Activated CD8-positive, alpha-beta memory T cell treated with anti-CD3 and anti-CD28 coated beads, Interleukin-2, amount 50 U/mL, for 48 hours (primary cell): Measurements from ENCODE around the gene PTPN7.
A peak's percentile ranks its signal among the peaks of the same experiment; 100 is the strongest.

Experiments used
- DNase-seq: peaks from one replicate; pipeline ENCODE4 v3.0.0-alpha.2; 2020

Gene PTPN7

DNA sequence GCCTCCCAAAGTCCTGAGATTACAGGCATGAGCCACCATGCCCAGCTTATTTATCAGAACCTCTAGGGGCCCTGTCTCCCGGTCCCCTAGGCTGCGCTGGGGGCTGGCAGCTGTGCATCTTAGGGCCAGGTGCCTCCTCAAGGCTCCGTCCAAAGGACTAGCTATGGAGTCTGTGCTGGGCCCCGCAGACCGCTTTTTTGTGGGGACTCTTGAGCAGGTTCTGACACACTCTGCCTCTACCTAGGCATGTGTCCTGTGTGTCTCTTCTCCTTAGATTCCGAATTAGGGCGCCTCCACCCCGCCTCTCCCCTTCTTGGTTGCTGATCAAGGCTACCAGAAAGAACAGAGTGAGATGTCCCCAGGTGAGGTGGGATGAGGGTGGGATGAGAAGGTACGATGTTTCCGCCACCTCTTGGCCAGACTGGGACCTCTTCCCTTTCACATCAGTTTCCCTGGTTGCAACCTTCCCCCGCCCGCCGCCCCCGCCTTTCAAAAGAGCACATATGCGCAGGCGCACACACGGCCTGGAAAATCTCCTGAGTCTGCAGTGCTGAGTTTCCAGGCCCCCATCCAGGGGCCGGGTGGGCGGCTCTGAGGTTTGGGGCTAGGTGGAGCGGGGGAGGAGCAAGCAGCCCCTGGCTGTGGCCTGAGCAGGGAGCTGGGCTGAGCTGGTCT lies 5.0 kb upstream of the PTPN7 start:
- peak; percentile 81 for DNase-seq

DNA sequence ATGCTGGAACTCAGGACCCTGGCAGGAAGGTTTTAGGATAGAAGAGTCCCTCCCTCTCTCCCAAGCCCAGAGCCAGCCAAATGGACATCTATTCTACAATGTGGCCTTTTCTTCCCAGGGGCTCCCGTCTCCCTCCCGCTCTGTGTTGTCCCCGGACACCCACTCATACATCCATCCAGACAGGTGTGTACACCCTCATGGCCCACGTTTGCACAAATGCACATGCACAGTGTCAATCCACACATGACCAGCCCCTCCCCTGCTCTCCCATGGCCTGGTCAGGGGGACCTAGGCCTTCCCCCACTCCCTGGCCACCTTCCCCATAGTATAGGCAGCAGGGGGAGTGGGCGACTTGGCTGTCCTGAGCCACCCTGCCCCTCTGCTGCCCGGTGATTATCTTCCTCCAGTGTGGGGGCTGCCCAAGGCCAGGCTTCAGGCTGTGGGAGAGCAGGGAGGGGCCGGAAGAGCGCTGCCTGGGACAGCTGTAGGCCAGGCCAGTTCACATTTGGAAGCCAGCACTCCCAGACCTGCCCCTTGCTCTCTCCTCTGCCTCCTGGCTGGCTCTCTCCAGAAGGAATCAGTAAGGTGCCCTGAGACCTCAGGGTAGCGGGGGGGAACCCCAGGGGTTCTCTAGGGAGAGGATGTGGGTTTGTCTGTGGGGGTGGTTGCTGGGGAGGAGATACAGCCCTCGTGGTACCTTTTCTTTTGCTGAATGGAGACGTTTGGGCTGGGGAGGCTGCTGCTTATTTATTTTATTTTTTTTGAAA lies 4.1 kb upstream of the PTPN7 start:
- DNase-seq: peak; percentile 81

DNA sequence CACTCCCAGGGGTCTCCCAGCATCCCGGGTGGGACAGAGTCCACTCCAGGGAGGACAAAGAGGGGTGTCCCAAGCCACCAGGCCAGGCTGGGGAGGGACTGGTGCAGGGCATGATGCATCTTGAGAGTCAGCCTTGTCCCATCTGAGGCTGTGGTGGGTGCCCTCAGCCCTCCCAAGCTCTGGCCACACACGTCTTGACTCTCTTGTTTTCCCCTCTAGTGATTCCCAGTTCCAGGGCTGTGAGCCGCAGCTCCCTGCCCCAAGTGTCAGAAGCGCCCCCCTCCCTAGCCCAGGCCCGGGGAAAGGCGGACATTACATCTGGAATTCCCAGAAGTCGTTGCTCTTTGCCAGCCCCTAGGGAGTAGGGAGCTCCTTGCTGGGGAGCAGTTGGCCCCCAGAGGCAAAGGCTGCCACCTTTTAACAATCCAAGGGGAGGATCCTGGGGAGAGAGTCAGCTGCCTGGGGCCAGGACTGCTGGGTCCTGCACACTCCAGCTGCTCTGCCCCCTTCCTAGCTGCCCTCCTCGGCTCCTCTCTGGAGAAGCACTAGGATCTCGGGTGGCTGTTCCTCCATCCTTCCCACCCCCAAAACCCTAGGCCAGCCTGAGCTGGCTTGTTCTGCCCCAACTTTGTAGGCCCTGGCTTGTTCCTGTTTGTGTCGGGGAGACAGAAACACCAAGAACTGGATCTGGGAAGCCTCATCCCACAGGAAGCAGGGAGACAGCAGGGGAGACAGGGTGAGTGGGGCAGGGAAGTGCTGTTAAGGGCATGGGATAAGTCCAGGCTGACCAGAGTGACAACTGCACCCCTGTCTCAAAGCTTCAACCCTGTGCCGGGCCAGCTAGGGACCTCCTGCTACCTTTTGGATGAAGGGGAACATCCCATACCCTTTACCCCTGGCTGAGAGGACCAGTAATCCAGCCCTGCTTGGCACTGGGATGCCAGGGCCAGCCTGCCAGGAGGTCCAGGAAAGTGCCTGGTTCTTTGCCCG lies 3.2 kb upstream of the PTPN7 start:
- no peak for DNase-seq

DNA sequence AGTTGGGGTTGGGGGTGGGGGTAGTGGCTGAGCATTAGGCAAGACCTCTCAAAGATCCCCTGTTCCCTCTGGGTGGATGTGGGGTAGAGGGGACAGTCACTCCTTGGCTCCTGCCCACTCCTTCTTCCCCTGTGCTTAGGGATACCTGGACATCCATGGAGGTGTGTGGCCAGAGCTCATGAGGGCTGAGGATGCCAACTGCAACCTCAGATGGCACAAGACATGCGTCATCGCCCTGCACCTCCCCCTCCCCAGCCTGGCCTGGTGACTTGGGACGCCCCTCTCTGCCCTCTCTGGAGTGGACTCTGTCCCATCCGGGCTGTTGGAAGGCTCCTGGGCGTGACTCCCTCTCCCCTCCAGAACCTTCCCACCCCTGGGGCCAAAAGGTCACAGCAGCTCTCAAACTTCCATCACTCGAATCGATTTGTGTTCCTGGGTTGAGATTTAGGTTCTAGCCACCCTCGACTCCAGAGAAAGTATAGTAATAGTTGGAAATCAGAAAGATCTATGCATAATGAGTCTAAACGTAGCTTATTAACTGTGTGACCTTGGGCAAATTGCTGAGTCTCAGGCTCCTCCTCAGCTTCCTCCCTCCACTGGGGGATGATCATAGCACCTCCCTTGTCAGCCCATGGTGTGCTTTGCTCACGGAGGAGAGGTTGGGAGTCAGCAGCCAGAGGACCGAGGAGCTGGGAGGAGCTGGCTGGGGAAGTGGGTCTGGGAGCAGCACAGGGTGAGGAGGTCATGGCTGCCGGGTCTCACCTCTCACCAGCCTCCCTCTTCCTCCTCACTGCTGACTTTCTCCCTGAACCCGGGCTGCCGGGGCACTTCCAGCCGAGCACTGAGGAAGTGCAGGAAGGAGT lies 2.2 kb upstream of the PTPN7 start:
- peak; percentile 72 for DNase-seq

DNA sequence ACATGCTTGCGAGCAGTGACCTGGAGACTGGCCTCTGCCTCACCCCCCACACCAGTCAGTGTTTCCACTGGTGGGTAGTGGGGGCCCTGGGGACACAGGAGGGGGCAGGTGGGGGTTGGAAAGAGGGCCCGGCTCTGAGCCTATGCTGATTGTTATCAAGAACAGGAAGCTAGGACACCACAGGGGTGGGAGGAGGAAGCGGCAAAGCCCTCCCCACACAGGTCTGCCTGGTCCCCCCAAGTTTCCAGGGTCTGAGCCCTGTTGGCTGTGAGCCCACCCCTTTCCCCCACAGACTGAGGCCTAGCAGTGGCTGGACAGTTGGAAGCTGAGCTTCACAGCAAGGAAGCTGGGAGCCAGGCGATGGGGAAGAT lies 1.6 kb upstream of the PTPN7 start:
- DNase-seq: peak; percentile 80

DNA sequence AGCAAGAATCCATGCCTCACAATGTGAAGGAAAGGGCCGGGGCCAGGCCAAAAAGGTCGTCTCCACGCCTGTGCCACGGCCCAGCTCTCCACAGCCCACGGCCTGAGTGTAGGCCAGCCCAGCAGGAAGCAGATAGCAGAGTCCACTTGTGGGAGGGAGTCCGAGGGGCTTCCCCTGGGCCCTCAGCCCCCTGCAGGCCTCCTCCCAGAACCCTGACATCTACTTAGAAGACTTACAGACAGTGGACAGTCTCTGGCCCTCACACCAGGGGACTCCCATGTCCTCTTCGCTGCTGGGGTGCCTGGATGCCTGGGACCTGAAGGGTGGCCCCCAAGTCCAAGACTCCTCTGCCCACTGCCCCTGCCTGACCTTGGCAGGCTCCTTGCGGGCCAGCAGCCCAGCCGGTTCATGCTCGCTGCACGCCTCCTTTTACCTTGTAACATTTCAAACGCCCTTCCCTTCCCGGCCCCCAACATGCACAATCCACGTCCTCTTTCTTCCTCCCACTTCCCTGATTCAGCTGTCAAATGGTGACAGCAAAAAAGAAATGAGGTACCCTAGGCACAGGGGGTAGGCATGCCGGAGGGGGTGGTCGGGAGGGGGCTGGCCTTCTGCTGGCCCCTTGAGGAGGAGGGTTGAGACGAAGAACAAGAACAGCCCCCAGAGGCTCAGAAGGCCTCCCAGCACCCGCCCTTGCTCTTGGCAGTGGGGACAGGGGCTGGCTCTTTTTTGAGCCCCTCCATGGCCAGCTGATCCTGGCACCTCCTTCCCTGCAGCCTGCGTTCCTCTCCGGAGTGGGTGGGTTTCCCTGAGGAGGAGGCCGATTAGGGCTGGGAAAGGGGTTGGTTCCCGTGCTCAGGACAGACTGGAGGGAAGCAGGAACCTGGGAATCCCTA lies 997 bp upstream of the PTPN7 start:
- DNase-seq: no peak

DNA sequence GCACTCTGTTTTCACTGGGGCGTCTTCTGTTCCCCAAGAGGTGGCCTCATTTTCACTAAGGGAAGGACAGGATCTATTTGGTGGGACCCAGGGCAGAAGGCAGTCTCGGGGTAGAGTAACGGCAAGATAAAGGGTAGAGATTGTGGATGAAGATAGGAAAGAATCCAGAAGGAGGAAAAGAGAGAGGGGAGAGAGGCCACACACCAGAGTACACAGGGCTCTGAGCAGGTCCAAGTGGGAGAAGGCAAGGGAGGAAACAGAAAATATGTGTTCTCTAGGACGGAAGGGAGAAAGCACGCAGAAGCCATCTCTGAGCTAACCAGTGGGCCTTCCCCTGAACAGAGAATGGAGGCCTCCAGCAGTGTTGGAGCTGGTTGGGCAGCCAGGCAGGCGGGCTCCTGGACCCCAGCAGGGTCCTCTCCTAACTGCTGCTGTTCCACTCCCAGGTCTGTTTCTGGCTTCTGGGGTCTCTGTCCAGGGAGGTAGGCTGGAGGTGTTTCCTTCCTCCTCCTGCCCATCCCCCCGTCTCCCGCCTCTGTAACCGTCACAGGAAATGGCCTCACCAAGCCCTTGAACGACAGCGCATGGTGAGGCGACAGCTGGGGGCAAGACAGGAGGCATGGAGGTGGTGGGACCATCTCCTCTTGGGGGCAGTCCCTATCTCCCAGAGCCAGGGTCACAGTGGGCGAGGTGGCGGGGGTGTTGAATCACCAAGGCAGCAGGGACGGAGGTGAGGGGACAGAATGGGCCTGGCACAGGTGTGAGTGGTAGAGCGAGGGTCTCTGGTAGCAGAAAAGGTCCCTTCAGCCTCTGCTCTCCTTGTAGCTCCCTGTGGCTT lies 649 bp downstream of the PTPN7 start:
- DNase-seq: peak; percentile 86

DNA sequence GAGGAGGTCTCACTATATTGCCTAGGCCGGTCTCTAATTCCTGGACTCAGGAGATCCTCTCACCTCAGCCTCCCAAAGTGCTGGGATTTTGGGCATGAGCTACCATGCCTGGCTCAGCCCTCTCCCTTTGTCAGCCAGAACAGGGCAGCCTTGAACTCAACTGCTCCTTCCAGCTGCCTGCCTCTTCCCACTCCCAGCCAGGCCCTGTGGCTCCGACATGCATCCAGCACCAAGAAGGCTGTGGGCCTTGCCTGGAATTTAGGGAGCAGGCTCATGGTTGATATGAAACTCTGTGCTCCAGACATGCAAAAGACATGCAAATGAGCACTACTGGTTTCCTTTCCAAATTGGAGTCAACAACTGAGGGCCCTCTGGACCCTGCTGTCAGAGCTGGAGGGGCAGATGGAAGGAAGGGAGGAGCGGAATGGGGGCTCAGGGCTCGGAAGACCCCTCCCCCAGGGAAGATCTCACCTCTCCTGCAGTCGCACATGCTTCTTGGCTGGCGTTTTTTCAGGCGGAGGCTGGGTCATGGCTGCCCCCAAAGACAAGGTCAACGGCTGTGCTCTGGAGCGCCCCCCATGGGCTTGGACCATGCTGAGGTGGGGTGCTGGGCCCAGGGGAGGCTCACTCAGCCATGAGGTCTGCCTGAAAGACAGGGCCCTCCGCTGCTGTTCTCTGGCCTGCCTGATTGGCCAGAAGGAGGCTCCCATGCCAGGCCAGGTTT lies 1.4 kb downstream of the PTPN7 start:
- peak; percentile 82 for DNase-seq

DNA sequence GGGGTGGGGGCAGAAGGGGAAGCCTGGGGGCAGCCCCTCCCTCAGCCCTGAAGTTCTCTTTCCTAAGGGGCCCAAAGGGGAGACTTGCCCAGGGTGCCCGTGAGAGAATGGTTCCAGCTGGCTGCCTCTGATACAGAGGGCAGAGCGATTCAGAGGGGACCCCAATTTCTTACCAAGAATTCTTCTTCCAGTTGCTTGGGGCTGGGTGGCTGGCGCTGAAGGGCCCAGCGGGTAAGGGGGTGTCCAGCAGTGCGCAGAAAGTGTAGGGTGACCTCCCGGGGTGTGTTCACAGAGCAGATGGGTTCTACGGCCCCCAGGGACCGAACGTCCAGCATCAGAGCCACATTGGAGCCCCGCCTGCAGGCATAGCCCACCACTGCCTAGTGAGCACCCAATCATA lies 2.5 kb downstream of the PTPN7 start:
- no peak for DNase-seq

DNA sequence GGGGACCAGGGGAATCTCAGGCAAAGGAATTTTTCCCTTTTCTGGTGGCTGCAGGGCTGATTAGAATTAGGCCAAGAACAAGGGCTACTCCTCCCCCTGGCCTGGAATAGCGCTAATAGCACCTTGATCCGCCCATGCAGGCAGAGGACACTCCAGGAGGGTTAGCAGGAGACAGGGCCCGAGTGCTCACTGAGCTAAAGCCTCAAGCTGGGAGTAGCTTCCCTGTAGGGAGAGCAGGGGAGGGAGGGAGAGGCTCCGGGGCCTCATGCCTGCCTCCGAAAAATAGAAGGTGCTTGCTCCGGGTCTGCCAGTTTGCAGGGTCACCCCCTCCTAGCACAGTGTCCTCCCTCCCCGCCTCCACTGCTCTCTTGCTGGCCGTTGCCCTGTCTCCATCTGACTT lies 3.8 kb downstream of the PTPN7 start:
- no peak for DNase-seq

DNA sequence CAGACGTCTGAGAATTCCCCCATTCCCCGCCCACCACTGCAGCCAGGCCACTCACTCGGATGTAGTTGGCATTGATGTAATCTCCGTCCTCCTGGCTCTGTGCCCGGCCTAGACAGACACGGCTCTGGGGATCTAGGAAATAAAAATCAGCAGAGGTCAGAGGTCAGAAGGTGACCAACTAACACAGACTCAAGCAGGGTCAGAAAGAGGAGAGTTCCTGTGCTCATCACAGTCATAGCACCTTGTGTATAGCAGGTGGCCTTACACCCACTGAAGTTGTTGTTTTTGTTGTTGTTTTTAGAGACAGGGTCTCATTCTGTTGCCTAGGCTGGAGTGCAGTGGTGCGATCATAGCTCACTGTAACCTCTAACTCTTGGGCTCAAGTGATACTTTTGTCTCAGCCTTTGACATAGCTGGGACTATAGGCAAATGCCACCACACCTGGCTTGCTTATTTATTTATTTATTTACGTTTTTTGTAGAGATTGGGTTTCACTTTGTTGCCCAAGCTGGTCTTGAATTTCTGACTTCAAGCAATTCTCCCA lies 4.9 kb downstream of the PTPN7 start:
- no peak for DNase-seq

DNA sequence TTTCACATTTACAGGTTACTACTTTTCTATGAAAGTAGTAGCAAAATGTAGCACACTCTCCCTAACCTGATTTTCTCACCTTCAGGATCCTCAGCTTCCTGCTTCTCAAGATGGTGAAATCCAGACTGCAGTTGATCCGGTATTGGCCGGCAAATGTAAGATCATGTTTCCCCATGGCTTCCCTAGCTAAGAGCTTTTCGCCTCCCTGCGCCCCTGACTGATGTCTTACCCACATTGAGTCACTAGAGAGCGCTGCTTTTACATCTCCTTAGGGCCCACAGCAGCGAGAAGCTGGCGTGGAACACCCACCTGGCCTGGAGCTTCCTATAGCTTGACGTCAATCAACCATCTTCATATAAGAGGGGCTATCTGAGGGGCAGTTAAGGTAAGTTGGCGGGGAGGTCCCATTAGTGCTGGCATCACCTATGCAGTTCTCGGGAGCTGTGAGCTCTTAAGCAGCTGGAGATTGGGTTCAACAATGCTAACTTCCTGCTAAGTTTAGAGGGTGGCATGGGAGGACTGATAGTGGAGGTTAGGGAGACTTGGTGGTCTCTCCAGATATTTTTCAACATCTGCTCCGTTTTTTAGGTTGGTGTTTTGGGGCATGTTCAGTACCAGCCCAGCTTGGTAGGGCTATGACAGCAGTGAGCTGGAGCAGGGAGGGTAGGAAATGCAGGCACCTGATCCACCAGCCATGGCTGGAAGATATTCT lies 5.5 kb downstream of the PTPN7 start:
- no peak for DNase-seq

DNA sequence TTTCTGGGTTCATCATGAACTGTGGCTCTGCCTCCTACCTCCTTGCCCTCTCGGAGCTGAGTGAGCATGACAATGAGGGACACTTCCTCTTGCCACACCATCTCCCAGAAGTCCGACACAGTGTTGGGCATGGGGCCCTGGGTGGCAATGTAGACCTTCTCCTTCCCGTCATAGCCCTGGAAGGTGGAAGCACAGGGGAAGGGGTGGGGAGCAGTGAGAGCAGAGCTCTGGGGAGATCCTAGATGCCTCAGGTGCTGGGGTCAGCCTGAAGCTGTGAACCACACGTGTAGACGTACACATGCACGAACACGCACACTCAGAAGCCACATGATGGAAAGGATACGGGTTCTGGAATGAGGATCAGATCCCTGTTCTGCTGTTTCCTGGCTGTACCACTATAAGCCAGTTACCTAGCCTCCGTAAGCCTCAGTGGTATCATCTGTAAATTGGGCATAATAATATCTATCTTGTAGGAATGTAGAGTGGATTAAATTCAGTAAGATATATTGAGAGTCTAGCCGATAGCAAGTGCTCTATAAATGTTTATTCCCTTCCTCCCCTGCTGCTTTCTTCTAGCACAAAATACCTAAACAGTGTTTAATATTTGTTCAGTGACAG lies 6.1 kb downstream of the PTPN7 start:
- no peak for DNase-seq

DNA sequence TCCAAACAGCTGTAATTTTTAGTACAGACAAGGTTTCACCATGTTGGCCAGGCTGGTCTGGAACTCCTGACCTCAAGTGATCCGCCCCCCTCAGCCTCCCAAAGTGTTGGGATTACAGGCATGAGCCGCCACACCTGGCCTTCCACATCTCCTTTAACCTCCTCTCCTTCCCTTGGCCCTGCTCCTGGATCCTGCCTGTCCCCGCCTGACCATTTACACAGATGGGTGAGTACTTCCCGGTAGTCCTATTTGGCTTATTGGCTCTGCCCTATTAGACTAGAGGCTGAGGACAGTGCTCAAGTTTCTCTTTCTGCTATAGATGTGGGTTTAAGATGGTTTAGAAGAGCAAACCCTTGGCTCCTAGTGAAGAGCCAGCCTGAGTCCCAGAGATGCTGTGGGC lies 7.1 kb downstream of the PTPN7 start:
- no peak for DNase-seq

DNA sequence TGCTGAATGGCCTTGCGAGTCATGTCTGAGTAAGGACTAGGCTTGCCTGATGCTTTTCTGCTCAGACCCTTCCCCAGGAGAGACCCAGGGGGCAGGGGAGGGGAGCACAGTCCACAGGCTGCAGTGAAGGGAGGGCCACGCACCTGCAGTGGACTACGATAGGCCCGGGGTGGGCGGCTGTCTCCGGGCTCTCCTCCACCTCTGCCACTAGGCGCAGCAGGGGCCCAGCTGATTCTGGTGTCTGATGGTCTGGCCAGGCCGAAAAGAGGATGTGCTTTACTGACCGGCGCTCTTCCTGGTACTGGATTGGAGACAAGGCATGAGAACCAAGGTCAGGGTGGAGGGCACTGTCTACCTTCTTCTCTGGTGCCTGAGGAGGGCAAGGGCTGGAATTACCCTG lies 8.0 kb downstream of the PTPN7 start:
- no peak for DNase-seq

DNA sequence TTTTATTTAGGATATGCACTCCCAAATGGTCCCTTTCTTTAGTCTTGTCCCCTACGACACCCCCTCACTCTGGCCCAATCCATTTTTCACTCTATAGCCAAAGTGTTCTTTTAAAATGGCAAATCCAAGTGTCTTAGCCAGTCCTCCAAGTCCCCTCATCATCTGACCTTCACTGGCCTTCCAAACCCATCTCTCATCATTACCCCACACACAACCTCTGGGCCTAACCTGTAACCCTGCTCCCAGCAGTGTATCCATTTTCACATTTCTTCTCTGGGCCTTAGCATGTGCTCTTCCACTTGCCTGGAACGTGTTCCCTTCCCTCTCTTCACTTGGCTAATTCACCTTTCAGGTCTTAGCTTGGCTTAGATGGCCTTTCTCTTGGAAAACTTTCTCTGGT lies 9.4 kb downstream of the PTPN7 start:
- DNase-seq: no peak

DNA sequence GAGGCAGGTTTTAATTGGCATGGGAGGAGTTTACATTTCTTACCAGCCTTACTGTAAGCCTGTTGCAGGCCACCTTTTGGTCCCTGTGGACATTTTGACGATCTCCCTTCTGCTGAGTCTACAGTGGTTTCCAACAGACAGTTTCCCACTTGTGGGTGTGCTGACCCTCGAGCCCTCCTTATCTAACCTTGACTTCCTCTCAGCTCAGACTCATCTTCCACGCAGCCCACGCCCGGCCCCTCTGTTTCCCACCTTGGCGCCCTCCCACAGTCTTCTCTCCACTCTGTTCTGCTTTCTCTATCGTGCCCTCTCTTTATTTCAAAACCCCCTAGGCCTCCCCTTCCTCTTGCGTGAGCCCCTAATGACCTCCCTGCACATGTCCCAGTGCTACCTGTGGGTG lies 9.8 kb downstream of the PTPN7 start:
- no peak for DNase-seq

DNA sequence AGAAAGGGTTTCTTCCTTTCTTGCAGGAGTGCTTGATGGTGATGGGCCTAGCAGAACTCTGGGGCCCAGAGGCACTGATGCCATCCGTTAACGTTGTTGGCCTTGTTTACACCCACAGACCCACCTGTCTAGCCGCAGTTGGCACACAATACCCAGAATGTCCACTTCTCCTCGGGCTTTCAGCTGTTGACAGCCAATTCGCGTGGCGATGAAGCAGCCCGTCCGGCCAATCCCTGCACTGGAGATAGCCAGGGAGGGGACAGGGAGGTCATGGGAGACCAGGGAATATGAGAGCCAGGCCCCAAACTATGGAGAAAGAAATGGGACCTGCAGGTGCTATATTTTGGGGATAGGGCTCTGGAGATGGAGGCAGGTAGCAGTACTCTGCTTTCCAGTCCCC lies 10.2 kb downstream of the PTPN7 start:
- DNase-seq: no peak
